Kidney (tissue), 14 donors: ENCODE data around the gene CRIM1. TPM values are rescaled to one million over a fixed set of nuclear protein-coding genes. Genes with fewer than 3 reads are reported as not detected.

ENCODE experiments used
- DNase-seq, 5 donors: peaks; one replicate each; pipeline ENCODE4 v3.0.0-alpha.2; 2013 to 2020
- FAIRE-seq: peaks from 2 replicates; lab custom pipeline; 2012; peaks lifted over from hg19 to GRCh38; lab: Jason Lieb, UNC
- H3K27ac ChIP-seq, 2 donors: one replicate each; pipeline ENCODE4 v1.7.0; 2013; ENCODE audit warnings: low read depth in 2 of 2, low read length in 2 of 2, inconsistent platforms in 1 of 2
- H3K27me3 ChIP-seq: one replicate; pipeline ENCODE4 v1.7.1; 2013; ENCODE audit warnings: low read length, inconsistent platforms; ENCODE audit not compliant: control insufficient read depth, insufficient read depth
- H3K36me3 ChIP-seq, 3 donors: one replicate each; pipeline versions ENCODE4 v1.7.0 to v1.7.1; 2013; ENCODE audit warnings: low read length in 3 of 3, control low read depth in 1 of 3, inconsistent platforms in 1 of 3; ENCODE audit not compliant: insufficient read depth in 3 of 3, control insufficient read depth in 2 of 3
- H3K4me1 ChIP-seq, 3 donors: one replicate each; pipeline versions ENCODE4 v1.7.0 to v1.7.1; 2013; ENCODE audit warnings: low read length in 3 of 3, inconsistent platforms in 1 of 3, low read depth in 1 of 3; ENCODE audit not compliant: control insufficient read depth in 2 of 3, insufficient read depth in 2 of 3
- H3K4me3 ChIP-seq, 3 donors: one replicate each; pipeline versions ENCODE4 v1.7.0 to v1.8.1; 2013; ENCODE audit warnings: low read length in 3 of 3, control low read depth in 1 of 3, inconsistent platforms in 1 of 3
- H3K9ac ChIP-seq, 3 donors: one replicate each; pipeline versions ENCODE4 v1.7.0 to v1.7.1; 2013; ENCODE audit warnings: low read length in 3 of 3, control low read depth in 1 of 3, inconsistent platforms in 1 of 3
- H3K9me3 ChIP-seq, 3 donors: one replicate each; pipeline versions ENCODE4 v1.7.0 to v1.7.1; 2013; ENCODE audit warnings: low read length in 3 of 3, control low read depth in 1 of 3, inconsistent platforms in 1 of 3; ENCODE audit not compliant: control insufficient read depth in 2 of 3, insufficient read depth in 1 of 3
- CTCF ChIP-seq: IDR thresholded peaks from 3 replicates; pipeline ENCODE4 v1.5.1; 2012; ENCODE audit warnings: mild to moderate bottlenecking, moderate library complexity, borderline replicate concordance; ENCODE audit not compliant: insufficient read depth; ENCODE audit errors: extremely low read depth
- intact Hi-C: fragments of 100-400 bp; cut with DNase I; formaldehyde crosslinking; loops from one replicate; pipeline ENCODE4 v1.11.1; 2022
- polyA plus RNA-seq: library from polyadenylated mRNA; stranded (reverse); fragments of 350-450 nt; fragmentation: Illumina TruSeq; extraction: RNeasy Lipid Tissue Mini Kit (QIAGEN cat#74804); gene quantifications from one replicate; pipeline ENCODE4 v1.2.3, GENCODE V29; 2014; ENCODE audit warnings: low read depth, low replicate concordance; ENCODE audit not compliant: insufficient read depth
- total RNA-seq: library from RNA; stranded (reverse); fragmentation: NEBNext Ultra II Directional; extraction: Animal tissue kit (Norgen Biotek cat#: 25700); gene quantifications from one replicate; pipeline ENCODE4 v1.2.1, GENCODE V29; 2021
- donor health status: control.
- donor health status: control.
- donor health status: control.
- donor health status: control.
- donor health status: control.
- donor health status: DM: yes; HTN: yes; CAD: no.
- donor health status: Normal renal cell carcinoma (clear cell type).

The CRIM1 gene
- total and polyA plus RNA-seq, 2 donors from 2014 or later: 47.2 to 154 TPM

- intact Hi-C loops: no loop called here
- H3K9ac ChIP-seq: no peak overlapping the region
- no peaks in the 10 kb centered on the region for H3K27me3 ChIP-seq
- peaks cover 3 to 21% (median 20%) of the 10 kb centered on the region in 3 donors for H3K4me1 ChIP-seq
- no peak for TF ChIP-seq CTCF
- H3K27ac ChIP-seq: peak overlapping the region in 1 of 2 donors; percentile 51
- H3K4me3 ChIP-seq: no peak overlapping the region
- no peaks in the 10 kb centered on the region for H3K9me3 ChIP-seq
- no peak for FAIRE-seq
- DNase-seq: no peak
- peaks cover 2 to 37% (median 6%) of the 10 kb centered on the region in 3 donors for H3K36me3 ChIP-seq
Measured at GRCh38 chr2:36451512-36451911, 95.9 kb downstream of the CRIM1 start.

- no peak for FAIRE-seq
- Histone ChIP-seq H3K9me3 (no peaks in the 10 kb centered on the region), H3K9ac (no peak overlapping the region), H3K27ac (no peak overlapping the region), H3K4me3 (no peak overlapping the region), H3K36me3 (peaks cover 2 to 35% (median 4%) of the 10 kb centered on the region in 3 donors), H3K27me3 (no peaks in the 10 kb centered on the region), H3K4me1 (peaks cover 4 to 22% (median 19%) of the 10 kb centered on the region in 3 donors)
- intact Hi-C loops: no loop called here
- TF ChIP-seq CTCF: no peak
- DNase-seq: no peak
Measured at GRCh38 chr2:36452260-36452659, 96.7 kb downstream of the CRIM1 start.

GRCh38 chr2:36453652-36454051 lies 98.1 kb downstream of the CRIM1 start:
- TF ChIP-seq CTCF: no peak
- no peak for FAIRE-seq
- Histone ChIP-seq H3K4me3 (no peak overlapping the region), H3K27ac (peak overlapping the region in 1 of 2 donors; percentile 28), H3K4me1 (peaks cover 7 to 24% (median 22%) of the 10 kb centered on the region in 3 donors), H3K9me3 (no peaks in the 10 kb centered on the region), H3K36me3 (peaks cover 0 to 27% (median 2%) of the 10 kb centered on the region in 3 donors), H3K27me3 (no peaks in the 10 kb centered on the region), H3K9ac (peak overlapping the region in 1 of 3 donors; percentile 12)
- DNase-seq: no peak
- intact Hi-C loops: no loop called here

- Histone ChIP-seq H3K36me3 (peaks cover 0 to 19% (median 0%) of the 10 kb centered on the region in 3 donors), H3K9me3 (no peaks in the 10 kb centered on the region), H3K9ac (no peak overlapping the region), H3K27ac (no peak overlapping the region), H3K4me3 (no peak overlapping the region), H3K27me3 (no peaks in the 10 kb centered on the region), H3K4me1 (peaks cover 10 to 29% (median 24%) of the 10 kb centered on the region in 3 donors)
- FAIRE-seq (no peak), DNase-seq (no peak)
- no peak for TF ChIP-seq CTCF
- intact Hi-C loops: no loop called here
Measured at GRCh38 chr2:36455011-36455410, 99.4 kb downstream of the CRIM1 start.
